Keratinocyte (primary cell): ENCODE data around the gene ME1.

Experiments
- CTCF ChIP-seq, 3 experiments: IDR thresholded peaks in 1 of 3; conservative IDR thresholded peaks in 1 of 3; optimal IDR thresholded peaks in 1 of 3; 2 replicates in 2 of 3; 3 replicates in 1 of 3; pipeline versions ENCODE3 to v1.5.1; 2011; ENCODE audit warnings: low read length in 3 of 3, mild to moderate bottlenecking in 3 of 3, moderate library complexity in 2 of 3, control low read depth in 1 of 3, inconsistent platforms in 1 of 3; ENCODE audit not compliant: insufficient read depth in 2 of 3; ENCODE audit errors: extremely low read depth in 1 of 3
- EZH2 ChIP-seq: IDR thresholded peaks from one replicate; pipeline ENCODE4 v1.6.1; 2012; ENCODE audit warnings: inconsistent platforms, mild to moderate bottlenecking, low read length, moderate library complexity

DNA sequence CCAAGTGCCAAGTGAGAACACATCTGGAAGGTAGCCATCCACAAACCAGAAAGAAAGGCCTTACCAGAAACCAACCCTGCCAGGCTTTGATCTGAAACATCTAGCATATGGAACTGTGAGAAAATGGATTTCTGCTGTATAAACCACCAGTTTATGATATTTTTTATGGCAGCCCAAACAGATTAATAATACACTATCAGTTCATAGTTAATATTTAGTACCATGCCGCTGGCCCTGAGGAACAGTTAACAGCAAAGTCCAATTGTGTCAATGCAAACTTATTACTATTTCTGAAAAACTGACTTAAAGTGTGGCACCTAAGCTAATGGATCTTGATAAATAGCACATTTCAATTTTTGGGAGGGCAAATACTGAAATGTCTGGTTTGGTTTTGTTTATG, 46.1 kb upstream of the ME1 start:
- TF ChIP-seq CTCF (optimal IDR thresholded peaks at IDR 0.05 in 1 of 3, IDR thresholded peaks at IDR 0.05 in 1 of 3, conservative IDR thresholded peaks at IDR 0.05 in 1 of 3; ENCODE audit: extremely low read depth in 1 of 3, insufficient read depth in 2 of 3, low read length in 3 of 3) (no peak), EZH2 (no peak)
